ENCODE measurements around the gene RYR3. TPM values are rescaled to one million over a fixed set of nuclear protein-coding genes. Genes with fewer than 3 reads are reported as not detected.

RYR3 gene
- total RNA-seq, 6 experiments from 2014 or later = not detected

- no peak for DNase-seq
- no peak overlapping the region for H3K27ac Mint-ChIP-seq
- H3K36me3 Mint-ChIP-seq (ENCODE audit: low read depth) = no peaks in the 10 kb centered on the region
- H3K4me1 Mint-ChIP-seq (ENCODE audit: low read depth) = no peaks in the 10 kb centered on the region
- H3K4me3 Mint-ChIP-seq = no peak overlapping the region
- H3K9me3 Mint-ChIP-seq = no peaks in the 10 kb centered on the region
- no peak for TF ChIP-seq CTCF (IDR thresholded peaks at IDR 0.05)
- peaks cover 3% of the 10 kb centered on the region; the same call in 1 of the 2 replicates for H3K27me3 Mint-ChIP-seq (ENCODE audit: insufficient read depth)
Observed at GRCh38 chr15:33494306-33494705, 183.5 kb downstream of the RYR3 start.

- no peaks in the 10 kb centered on the region for H3K9me3 Mint-ChIP-seq
- H3K36me3 Mint-ChIP-seq (ENCODE audit: low read depth) = no peaks in the 10 kb centered on the region
- TF ChIP-seq CTCF (IDR thresholded peaks at IDR 0.05) = no peak
- no peaks in the 10 kb centered on the region for H3K27me3 Mint-ChIP-seq (ENCODE audit: insufficient read depth)
- no peak overlapping the region for H3K27ac Mint-ChIP-seq
- no peak overlapping the region for H3K4me3 Mint-ChIP-seq
- DNase-seq = no peak
- H3K4me1 Mint-ChIP-seq (ENCODE audit: low read depth) = no peaks in the 10 kb centered on the region
Observed at GRCh38 chr15:33500432-33501195, 189.8 kb downstream of the RYR3 start.

DNA sequence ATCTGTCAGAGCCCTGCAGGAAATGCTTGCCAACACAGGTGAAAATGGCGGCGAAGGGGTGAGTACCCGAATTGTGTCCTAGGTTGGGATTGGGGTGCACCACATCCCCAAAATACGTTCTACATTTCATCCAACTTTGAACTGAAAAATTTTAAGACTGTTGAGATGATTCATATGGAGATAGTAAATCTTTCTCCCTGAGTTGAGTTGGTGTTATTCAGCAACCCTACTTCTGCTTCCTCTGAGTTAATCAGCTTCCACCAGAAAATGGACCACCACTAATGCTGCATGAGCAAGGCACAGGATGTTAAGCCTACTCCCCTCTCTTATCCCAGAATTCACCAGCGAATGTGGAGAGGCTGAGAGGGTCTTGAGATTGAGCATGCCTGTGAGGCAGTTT, 192.9 kb downstream of the RYR3 start:
- Mint-ChIP-seq H3K36me3 (ENCODE audit: low read depth) (no peaks in the 10 kb centered on the region), H3K4me1 (ENCODE audit: low read depth) (no peaks in the 10 kb centered on the region)

DNA sequence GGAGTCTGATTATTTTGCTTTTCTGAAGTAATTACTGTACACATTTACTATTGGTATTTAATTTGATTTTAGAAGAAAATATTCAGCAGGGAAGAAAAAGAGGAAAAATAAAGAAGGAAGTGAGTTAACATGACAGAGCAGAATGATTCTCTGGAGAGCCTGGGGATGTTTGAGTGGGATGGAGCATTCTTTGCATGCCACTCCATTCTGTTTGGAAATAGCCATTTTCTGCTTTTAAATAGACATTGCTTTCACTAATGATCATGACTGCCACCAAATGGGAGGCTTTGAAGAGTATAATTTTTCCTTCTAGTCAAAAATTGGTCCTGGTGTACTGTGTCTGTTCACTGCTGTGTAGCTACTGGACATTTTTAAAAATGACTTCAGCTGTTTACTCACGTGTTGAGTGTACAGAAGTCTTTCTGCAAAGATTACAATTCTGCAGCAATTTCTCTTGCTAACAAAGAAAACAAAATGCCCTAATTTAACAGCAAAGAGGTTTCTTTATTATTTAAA, 196.1 kb downstream of the RYR3 start:
- no peaks in the 10 kb centered on the region for H3K9me3 Mint-ChIP-seq
- TF ChIP-seq CTCF (IDR thresholded peaks at IDR 0.05) = no peak
- no peaks in the 10 kb centered on the region for H3K4me1 Mint-ChIP-seq (ENCODE audit: low read depth)
- no peak for DNase-seq
- H3K27ac Mint-ChIP-seq = no peak overlapping the region
- H3K36me3 Mint-ChIP-seq (ENCODE audit: low read depth) = no peaks in the 10 kb centered on the region
- H3K4me3 Mint-ChIP-seq = no peak overlapping the region
- peaks cover 4% of the 10 kb centered on the region for H3K27me3 Mint-ChIP-seq (ENCODE audit: insufficient read depth)

More for the DNA sequence above, 192.9 kb downstream of the RYR3 start:
- H3K27ac Mint-ChIP-seq = no peak overlapping the region
- no peak for DNase-seq
- no peak overlapping the region for H3K4me3 Mint-ChIP-seq
- H3K27me3 Mint-ChIP-seq (ENCODE audit: insufficient read depth) = peaks cover 4% of the 10 kb centered on the region
- no peaks in the 10 kb centered on the region for H3K9me3 Mint-ChIP-seq
- TF ChIP-seq CTCF (IDR thresholded peaks at IDR 0.05) = no peak

GRCh38 chr15:33508703-33509102, 197.9 kb downstream of the RYR3 start:
- H3K36me3 Mint-ChIP-seq (ENCODE audit: low read depth) = no peaks in the 10 kb centered on the region
- H3K4me3 Mint-ChIP-seq = no peak overlapping the region
- DNase-seq = no peak
- H3K27me3 Mint-ChIP-seq (ENCODE audit: insufficient read depth) = peaks cover 10% of the 10 kb centered on the region
- no peak for TF ChIP-seq CTCF (IDR thresholded peaks at IDR 0.05)
- no peaks in the 10 kb centered on the region for H3K4me1 Mint-ChIP-seq (ENCODE audit: low read depth)
- H3K9me3 Mint-ChIP-seq = no peaks in the 10 kb centered on the region
- no peak overlapping the region for H3K27ac Mint-ChIP-seq
